OCI-LY1 (cell line): ENCODE results near the gene ARL16.

ENCODE experiments used
- H2AFZ ChIP-seq: fragments of 200-600 bp; sonication (generic), shearing (Covaris generic); 2 replicates; pipeline ENCODE4 v1.6.0; 2014; ENCODE audit warnings: antibody characterized with exemption, mild to moderate bottlenecking, low read length
- H3F3A ChIP-seq: fragments of 200-600 bp; sonication (generic), shearing (Covaris generic); 2 replicates; pipeline ENCODE4 v1.6.0; 2014; ENCODE audit warnings: mild to moderate bottlenecking, antibody characterized with exemption, low read length, moderate library complexity; ENCODE audit not compliant: insufficient read depth
- H3K27ac ChIP-seq: fragments of 200-600 bp; sonication (generic); 2 replicates; pipeline ENCODE4 v1.5.1; 2014; ENCODE audit warnings: low read length, mixed run types, mild to moderate bottlenecking, low read depth; ENCODE audit not compliant: poor library complexity, severe bottlenecking
- H3K27me3 ChIP-seq: fragments of 200-600 bp; sonication (generic); 2 replicates; pipeline ENCODE4 v1.6.0; 2014; ENCODE audit warnings: antibody characterized with exemption, mild to moderate bottlenecking, low read length, moderate library complexity; ENCODE audit not compliant: insufficient read depth
- H3K36me3 ChIP-seq: fragments of 200-600 bp; sonication (generic); 2 replicates; pipeline ENCODE4 v1.6.1; 2014; ENCODE audit warnings: mild to moderate bottlenecking, antibody characterized with exemption, low read length, moderate library complexity, mixed read lengths; ENCODE audit not compliant: insufficient read depth
- H3K4me1 ChIP-seq: fragments of 200-600 bp; sonication (generic); 2 replicates; pipeline ENCODE4 v1.5.1; 2014; ENCODE audit warnings: mild to moderate bottlenecking, low read length, moderate library complexity; ENCODE audit not compliant: insufficient read depth, severe bottlenecking
- H3K4me2 ChIP-seq: fragments of 200-600 bp; sonication (generic), shearing (Covaris generic); 2 replicates; pipeline ENCODE4 v1.6.1; 2014; ENCODE audit warnings: low read length
- H3K4me3 ChIP-seq: fragments of 200-600 bp; sonication (generic); 2 replicates; pipeline ENCODE4 v1.5.1; 2014; ENCODE audit warnings: low read length, low read depth, mild to moderate bottlenecking, mixed read lengths; ENCODE audit not compliant: poor library complexity, severe bottlenecking
- H3K79me2 ChIP-seq: fragments of 200-600 bp; shearing (Covaris generic); 2 replicates; pipeline ENCODE4 v1.6.1; 2016; ENCODE audit warnings: mixed run types, low read length, mixed read lengths; ENCODE audit not compliant: insufficient read depth
- H3K9ac ChIP-seq: fragments of 200-600 bp; sonication (generic), shearing (Covaris generic); 2 replicates; pipeline ENCODE4 v1.6.1; 2014; ENCODE audit warnings: mild to moderate bottlenecking, low read length, mixed read lengths
- H3K9me2 ChIP-seq: fragments of 200-600 bp; sonication (generic), shearing (Covaris generic); 2 replicates; pipeline ENCODE4 v1.6.1; 2014; ENCODE audit warnings: low read depth, mild to moderate bottlenecking, low read length, mixed read lengths
- H3K9me3 ChIP-seq: fragments of 200-600 bp; shearing (Covaris generic); 2 replicates; pipeline ENCODE4 v1.6.1; 2014; ENCODE audit warnings: low read length, mixed read lengths
- H4K20me1 ChIP-seq: fragments of 200-600 bp; sonication (generic), shearing (Covaris generic); 2 replicates; pipeline ENCODE4 v1.6.0; 2016; ENCODE audit warnings: mild to moderate bottlenecking, low read length; ENCODE audit not compliant: insufficient read depth
- EZH2 ChIP-seq: fragments of 200-600 bp; sonication (generic), shearing (Covaris generic); IDR thresholded peaks from 2 replicates; pipeline ENCODE4 v1.8.0; 2017; ENCODE audit warnings: borderline replicate concordance, mixed run types, mild to moderate bottlenecking, antibody characterized with exemption, low read length, moderate library complexity, mixed read lengths
- TF ChIP-seq, protein P1 (sequence below): fragments of 200-600 bp; sonication (generic), shearing (Covaris generic); IDR thresholded peaks from 2 replicates; pipeline ENCODE4 v1.5.1; 2017; ENCODE audit warnings: mild to moderate bottlenecking, antibody characterized with exemption, low read length, moderate library complexity, mixed read lengths

The ARL16 gene

DNA sequence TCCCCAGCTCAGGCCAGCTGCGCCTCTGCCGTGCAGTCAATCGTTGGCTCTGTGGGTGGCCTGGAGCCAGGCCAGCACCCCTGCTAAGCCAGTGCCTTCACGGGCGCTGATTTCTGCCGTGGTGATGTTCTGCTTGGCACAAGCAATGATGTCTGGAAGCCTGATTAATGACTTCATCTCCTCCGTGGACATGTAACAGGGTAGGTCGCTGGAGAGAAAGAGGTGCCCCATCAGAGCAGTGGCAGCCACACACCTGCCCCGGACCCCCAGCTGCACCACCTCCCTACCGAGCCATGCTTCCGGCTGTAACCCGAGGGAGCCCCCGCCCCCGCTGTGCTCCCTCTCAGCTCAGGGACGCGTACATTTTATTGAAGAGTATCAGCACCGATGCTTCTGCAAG lies 1.9 kb downstream of the ARL16 start:
- Histone ChIP-seq H3K9me2 (no peaks in the 10 kb centered on the region), H2AFZ (no peak overlapping the region), H3K27me3 (no peaks in the 10 kb centered on the region), H3K9me3 (no peaks in the 10 kb centered on the region), H3F3A (no peaks in the 10 kb centered on the region), H3K27ac (no peak overlapping the region), H3K4me3 (no peak overlapping the region), H3K9ac (no peak overlapping the region), H4K20me1 (no peaks in the 10 kb centered on the region), H3K36me3 (peaks cover 15% of the 10 kb centered on the region; the same call in 1 of the 2 replicates), H3K4me1 (peaks cover 28% of the 10 kb centered on the region), H3K79me2 (peaks cover 15% of the 10 kb centered on the region), H3K4me2 (no peak overlapping the region)
- TF ChIP-seq, protein P1, sequence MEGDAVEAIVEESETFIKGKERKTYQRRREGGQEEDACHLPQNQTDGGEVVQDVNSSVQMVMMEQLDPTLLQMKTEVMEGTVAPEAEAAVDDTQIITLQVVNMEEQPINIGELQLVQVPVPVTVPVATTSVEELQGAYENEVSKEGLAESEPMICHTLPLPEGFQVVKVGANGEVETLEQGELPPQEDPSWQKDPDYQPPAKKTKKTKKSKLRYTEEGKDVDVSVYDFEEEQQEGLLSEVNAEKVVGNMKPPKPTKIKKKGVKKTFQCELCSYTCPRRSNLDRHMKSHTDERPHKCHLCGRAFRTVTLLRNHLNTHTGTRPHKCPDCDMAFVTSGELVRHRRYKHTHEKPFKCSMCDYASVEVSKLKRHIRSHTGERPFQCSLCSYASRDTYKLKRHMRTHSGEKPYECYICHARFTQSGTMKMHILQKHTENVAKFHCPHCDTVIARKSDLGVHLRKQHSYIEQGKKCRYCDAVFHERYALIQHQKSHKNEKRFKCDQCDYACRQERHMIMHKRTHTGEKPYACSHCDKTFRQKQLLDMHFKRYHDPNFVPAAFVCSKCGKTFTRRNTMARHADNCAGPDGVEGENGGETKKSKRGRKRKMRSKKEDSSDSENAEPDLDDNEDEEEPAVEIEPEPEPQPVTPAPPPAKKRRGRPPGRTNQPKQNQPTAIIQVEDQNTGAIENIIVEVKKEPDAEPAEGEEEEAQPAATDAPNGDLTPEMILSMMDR: no peak
- no peak for TF ChIP-seq EZH2

DNA sequence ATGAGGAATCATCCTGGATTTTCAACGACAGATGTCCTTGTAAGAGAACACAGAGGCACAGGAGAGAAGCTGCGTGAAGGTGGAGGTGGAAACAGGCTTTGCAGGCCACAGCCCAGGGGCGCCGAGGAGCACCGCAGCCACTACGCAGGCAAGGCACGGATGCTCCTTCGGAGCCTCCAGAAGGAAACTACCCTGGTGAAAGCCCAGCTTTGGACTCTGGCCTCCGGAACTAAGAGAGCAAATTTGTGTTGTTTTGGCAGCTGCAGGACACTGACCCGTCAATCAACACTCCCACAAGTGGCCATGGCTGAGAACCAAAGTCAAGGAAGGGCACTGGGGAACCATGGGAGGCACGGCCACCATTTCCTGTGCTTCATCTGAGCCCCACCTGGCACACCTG lies 3.4 kb downstream of the ARL16 start:
- H3K79me2 ChIP-seq: peaks cover 15% of the 10 kb centered on the region
- H3K9ac ChIP-seq: no peak overlapping the region
- no peak for TF ChIP-seq EZH2
- TF ChIP-seq, protein P1: no peak

GRCh38 chr17:81676906-81677305 lies 6.7 kb downstream of the ARL16 start:
- Histone ChIP-seq H2AFZ (no peak overlapping the region), H3K27ac (no peak overlapping the region), H3K4me1 (peaks cover 1% of the 10 kb centered on the region), H4K20me1 (no peaks in the 10 kb centered on the region), H3K79me2 (no peaks in the 10 kb centered on the region), H3K9ac (no peak overlapping the region), H3K36me3 (peaks cover 37% of the 10 kb centered on the region), H3K4me3 (no peak overlapping the region), H3K9me3 (no peaks in the 10 kb centered on the region), H3K9me2 (no peaks in the 10 kb centered on the region), H3F3A (peaks cover 4% of the 10 kb centered on the region; the same call in 1 of the 2 replicates), H3K4me2 (no peak overlapping the region), H3K27me3 (no peaks in the 10 kb centered on the region)
- no peak for TF ChIP-seq EZH2
- TF ChIP-seq, protein P1: no peak

More for the DNA sequence above, 3.4 kb downstream of the ARL16 start:
- H3K27me3 ChIP-seq: no peaks in the 10 kb centered on the region
- H4K20me1 ChIP-seq: no peaks in the 10 kb centered on the region
- H2AFZ ChIP-seq: no peak overlapping the region
- H3K36me3 ChIP-seq: peaks cover 4% of the 10 kb centered on the region; the same call in 1 of the 2 replicates
- H3K9me2 ChIP-seq: no peaks in the 10 kb centered on the region
- H3K9me3 ChIP-seq: no peaks in the 10 kb centered on the region
- peaks cover 20% of the 10 kb centered on the region for H3K4me1 ChIP-seq
- H3K4me3 ChIP-seq: no peak overlapping the region
- no peak overlapping the region for H3K27ac ChIP-seq
- no peak overlapping the region for H3K4me2 ChIP-seq
- peaks cover 4% of the 10 kb centered on the region; the same call in 1 of the 2 replicates for H3F3A ChIP-seq
